NCI-H2227 (cell line): Measurements from ENCODE around the gene KCNMA1.
A peak's percentile ranks its signal among the peaks of the same experiment; 100 is the strongest.
"Not testable (repeated sequence)": the region's sequence is repeated elsewhere in the genome, so short reads cannot be mapped to it uniquely, and the experiment has no call there.

Experiments
- DNase-seq: peaks from one replicate; lab custom pipeline; 2025; ENCODE audit not compliant: unreplicated experiment; lab: John Stamatoyannopoulos, UW

KCNMA1 gene

DNA sequence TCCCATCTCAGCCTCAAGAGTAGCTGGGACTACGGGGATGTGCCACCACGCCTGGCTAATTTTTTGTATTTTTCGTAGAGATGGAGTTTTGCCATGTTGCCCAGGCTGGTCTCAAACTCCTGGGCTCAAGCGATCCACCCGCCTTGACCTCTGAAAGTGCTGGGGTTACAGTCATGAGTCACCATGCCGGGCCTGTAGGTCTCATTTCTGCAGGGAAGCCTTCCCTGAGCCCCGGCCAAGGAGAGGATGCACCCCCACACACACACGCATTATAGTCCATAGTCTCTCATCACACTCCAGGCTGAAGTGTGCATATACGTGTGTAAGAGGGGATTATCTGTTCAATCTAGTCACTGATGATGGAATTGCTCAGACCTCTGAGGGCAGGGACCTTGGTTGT lies 29.3 kb downstream of the KCNMA1 start:
- no peak for DNase-seq

DNA sequence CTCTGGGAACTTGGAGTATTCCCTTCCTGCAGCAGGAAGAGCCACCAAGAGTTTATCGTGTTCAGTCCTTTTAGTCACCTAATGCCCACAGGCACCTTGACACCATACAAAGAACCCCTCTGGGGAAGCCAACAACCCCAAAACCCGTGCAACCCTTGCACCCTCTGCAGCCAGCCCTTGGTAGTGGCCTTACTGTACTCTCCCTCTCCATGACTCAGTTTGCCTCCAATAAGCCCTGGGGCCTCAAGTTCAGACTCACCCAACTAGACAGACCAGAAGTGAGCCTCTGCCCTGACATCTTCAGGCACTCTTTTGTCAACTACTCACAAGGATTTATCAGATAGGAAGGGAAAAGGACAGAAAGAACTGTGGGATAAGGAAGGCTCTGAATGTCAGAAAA lies 30.9 kb downstream of the KCNMA1 start:
- no peak for DNase-seq

DNA sequence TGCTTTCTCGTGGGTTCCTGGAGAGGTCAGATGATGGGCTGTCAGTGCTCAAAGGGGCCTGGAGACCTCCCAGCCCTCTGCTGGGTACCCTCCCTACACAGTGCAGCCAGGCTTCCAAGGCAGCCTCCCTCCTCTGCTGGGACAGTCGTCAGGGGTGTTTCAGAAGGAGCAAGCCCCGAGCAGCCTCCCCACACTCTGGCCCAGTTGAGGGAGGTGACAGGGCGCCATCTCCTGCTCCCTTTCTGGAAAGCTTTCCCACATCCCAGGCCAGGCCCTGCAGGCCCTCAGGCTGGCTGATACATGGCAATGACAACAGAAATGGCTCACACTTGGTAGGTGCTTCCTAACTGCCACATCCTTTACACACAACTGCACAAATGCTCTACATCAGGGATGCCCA lies 32.1 kb downstream of the KCNMA1 start:
- no peak for DNase-seq

DNA sequence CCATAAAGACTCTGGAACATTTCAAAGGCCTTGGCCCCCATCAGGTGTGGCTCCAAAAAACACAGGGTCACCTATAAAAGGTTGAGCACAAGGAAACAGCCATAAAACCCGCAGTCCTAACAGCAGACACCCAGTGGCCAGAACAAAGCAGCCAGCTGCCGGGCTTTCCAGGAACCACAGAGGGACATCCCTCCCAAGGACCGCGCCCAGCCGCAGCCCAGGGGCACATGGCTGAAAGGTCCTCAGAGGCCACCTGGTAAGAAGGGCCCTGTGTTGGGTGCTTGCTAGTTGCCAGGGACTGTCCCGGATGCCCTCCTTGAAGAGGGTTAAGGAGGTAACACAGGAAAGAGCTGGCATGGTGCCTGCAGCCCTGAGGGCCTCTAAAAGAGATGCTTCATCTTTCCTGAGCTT lies 32.7 kb downstream of the KCNMA1 start:
- no peak for DNase-seq

DNA sequence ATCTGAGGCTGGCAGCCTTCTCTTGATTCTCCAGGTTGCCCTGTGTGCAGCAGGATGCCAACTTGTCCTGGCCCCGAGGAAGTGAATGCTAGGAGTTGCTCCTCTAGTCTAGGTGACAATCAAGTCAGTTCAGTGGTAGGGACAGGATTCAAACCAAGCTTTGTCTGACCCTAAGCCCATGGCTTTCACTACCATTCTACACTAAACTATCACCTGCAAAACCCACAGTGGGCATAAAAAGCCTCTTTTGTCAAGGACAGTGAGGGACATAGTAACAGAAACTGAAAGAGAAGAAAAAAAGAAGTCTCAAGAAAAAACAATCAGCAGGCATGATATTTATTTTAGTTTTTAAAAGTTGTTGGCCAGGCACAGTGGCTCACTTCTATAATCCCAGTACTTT lies 33.5 kb downstream of the KCNMA1 start:
- no peak for DNase-seq

DNA sequence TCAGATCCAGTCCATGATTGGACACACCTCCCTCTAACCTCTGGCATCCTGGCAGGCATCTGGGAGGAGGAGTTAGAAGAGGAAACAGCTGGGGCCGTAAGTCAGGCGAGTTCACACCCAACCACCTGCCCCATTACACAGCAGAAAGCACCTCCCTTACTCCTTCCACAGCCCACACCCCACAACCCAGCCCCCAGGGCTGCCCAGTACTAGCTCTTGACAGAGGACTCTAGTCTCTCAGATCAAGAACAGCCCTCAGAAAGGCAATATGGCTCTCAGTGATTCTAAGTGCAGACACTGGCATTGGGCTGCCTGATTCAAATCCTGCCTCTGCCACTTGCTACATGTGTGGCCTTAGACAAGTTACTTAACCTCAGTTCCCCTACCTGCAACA lies 34.1 kb downstream of the KCNMA1 start:
- DNase-seq, result no peak

DNA sequence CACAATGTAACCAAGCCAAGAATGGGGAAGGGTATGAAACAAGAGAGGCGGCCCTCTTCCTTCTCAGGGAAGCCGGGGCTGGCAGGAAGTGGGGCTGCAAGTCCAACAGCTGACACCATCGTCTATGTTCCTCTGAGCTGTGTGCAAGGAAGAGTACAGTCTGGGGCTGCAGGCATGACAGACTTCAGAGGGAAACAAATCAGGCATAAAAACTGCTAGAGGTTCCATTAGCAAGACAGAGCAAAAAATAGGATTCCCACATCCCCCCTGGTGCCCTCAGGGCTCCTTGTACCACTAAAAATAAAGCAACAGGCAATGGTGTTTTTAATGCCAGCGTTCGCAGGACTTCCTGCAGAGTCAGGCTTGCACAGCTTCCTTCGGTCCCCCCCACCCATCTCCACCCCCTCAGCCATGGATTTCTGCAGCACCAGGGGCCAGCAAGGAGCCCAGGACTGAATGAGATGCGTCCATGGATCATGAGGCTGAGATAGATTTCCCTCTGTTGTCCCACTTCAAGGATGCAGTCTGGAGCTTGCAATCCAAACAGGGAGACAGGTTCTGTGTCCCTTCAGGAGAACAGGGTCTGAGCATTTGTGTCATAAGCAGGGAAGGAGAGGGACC lies 34.6 kb downstream of the KCNMA1 start:
- no peak for DNase-seq

DNA sequence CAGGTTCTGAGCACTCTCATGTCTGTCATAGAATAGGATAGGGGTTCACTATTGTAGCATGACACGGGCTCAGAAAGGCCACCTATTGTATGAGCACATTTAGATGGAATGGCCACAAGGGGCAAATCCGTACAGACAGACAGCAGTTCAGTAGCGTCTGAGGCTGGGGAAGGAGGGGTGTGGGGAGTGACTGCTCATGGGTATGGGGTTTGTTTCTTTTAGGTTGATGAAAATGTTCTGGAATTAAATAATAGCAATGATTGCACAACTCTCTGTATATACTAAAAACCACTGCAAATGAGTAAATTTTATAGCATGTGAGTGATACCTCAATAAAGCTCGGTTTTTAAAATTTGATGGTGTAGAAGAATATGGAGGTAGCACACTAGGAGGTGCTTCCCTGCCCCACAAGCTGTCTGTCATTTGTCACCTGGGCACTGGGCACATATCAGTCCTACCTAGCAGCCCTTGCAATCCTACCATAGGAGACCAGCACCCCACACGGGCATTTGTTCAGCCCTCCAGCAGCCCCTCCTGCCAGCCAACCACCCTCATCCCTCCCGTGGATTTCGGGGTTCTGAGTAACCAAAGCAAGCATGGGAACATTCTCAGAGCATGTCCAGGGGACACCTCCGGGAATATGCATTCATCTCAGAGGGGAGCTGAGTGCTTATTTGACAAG lies 35.2 kb downstream of the KCNMA1 start:
- DNase-seq, result no peak

DNA sequence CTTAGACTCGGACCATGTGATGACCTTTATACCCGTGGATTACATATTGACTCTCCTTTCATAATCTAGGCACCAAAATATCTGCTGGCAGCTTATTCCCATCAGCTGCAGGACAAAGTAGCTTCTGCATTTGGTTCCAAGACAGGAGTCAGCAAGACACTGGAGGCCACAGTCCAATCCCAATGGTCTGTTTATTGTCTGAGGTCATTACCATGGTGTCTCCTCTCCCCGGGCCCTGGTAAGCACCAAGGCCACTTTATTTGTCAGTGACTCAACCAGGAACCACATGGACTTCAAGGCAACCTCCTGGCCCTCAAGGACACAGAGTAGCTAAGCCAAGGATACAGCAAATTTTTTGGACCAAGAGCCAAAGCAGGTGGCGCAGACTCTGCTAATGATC lies 36.1 kb downstream of the KCNMA1 start:
- DNase-seq, result no peak

DNA sequence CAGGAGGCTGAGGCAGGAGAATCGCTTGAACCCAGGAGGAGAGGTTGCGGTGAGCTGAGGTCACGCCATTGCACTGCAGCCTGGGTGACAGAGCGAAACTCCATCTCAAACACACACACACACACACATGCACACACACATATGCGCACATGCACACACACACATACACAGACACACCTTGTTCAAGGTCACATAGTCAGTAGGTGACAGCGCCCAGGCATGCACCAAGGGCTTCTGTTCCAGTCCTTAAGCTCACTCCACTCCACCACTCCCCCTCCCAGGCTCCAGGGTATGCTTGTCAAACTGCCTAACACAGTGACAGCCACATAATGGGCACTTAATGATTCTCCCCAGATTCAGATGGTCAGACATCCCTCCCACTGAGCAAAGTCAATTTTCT lies 37.0 kb downstream of the KCNMA1 start:
- DNase-seq, result peak; percentile 21

DNA sequence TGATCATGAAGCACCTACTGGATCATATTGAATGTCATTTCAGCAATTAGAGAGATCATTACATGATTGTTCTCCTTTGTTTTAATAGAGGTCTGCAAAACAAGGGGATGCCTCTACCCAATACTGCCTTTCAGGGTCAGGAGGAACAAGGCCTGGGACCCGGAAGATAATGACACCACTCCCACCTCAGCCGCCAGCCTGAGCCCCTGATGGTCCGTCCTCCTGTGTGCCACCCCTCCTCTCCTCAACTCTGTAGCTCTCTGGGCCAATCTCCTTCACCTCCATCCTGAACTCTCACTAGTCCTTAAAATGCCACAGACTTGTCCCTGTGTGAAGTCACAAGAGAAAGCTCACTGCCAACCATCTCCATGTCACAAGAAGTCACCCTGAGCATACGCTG lies 38.0 kb downstream of the KCNMA1 start:
- DNase-seq, result no peak

DNA sequence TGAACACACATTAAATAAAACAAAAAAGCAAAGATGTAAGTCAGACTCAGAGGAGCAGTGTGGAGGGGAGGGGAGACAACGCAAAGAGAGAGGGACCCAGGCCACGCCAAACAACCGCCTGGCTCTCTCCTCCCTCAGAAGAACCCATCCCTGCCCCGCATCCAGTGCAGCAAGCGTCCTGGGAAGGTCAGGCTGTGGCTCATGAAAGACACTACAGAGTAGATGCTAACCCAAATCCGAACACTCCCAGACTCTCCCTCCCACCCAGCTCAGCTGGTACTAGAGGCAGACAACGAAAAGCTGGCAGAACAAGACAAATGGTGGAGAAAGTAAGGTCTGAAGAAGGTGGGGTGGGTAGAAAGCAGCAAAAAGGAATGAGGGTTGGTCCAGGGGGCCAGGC lies 39.0 kb downstream of the KCNMA1 start:
- no peak for DNase-seq

DNA sequence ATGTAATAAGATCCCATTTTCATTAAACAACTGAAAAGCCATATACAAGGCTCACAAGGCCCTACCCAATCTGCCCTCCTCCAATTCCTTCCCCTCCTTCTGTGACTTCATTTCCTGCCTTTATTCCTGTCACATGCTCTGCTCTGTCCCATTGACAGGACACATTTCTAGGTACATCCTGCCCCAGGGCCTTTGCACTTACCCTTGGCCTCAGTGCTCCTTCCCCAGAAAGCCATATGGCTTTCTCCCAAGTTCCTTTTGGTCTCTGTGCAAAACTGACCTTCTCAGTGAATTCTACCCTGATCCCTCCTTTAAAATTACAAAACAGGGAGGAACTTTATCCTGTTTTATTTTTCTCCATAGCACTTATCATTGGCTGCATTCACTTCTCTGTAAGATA lies 40.0 kb downstream of the KCNMA1 start:
- no peak for DNase-seq

DNA sequence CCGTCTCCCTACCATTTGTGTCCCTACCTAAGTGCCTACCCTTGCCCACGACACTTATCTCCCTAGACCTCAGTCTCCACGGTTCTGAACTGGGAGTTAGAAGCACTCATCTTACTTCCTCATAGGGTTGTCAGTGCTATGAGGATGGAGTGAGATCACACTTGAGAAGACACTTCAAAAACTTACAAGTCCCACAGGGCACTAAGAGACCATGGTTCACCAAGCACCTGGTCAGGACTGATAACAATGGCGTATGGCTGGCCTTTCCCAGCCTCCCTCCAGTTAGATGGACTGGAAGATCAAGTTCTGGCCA lies 43.2 kb downstream of the KCNMA1 start:
- no peak for DNase-seq

DNA sequence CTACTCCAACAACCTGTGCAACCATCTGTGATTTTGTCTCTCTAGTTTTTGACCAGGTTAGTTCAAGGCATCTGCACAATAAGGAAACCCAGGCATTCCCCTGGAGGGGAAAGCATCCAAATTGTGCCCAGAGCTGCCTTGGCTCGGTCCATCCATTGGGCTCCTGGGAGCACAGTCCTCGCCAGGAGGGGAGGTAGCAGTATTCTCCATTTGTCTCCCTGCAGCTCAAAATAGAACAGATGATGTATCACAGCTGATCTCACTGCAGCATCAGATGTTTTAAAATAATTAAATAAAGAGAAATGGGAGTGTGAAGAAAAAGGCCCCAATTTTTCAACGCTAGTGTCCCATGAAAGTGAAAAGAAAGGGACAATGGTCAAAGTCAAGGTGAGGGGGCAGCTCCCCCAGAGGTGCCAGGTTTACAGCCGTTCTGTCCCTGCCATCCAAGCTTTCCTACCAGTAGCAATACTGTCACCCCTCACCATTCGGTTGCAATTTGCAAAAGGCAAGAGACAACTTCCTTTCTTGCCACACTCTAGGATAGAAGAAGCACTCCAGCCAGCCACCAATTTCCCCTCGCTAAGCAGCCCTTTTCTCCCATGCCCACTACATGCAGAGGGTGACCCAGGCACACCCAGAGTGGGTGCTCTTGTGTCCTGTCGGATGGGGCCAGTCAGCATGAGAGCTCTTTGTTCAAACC lies 43.7 kb downstream of the KCNMA1 start:
- no peak for DNase-seq

DNA sequence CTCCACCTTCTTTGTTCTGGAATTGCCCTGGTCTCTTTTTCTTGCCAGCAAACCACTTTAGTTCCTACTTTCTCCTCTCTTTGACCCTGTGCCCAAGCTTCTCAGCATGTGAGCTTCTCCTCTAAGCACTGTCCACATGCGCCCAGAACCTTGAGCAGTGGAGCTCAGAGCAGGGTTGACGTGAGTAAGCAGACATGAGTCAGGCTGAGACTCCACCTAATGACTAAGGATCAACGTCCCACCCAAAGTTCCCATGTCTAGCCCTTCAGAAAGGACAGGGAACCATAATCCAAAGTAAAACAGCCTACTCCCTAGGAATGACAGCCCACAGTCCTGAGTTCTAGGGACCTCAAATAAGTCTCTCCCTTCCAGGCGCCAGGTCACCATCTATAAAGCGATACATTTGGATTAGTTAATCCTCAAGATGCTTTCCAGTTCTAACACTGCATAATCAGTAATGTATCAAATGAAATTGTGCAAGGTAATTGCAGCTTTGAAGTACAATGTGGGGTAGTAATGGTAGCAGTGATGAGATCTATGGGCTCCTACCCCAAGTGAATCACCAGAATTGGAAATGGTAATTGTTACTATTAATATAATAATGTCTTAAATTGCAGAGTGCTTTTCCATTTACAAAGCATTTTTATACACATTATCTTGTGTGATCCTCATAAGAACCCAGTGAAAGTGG lies 44.5 kb downstream of the KCNMA1 start:
- DNase-seq, result no peak

DNA sequence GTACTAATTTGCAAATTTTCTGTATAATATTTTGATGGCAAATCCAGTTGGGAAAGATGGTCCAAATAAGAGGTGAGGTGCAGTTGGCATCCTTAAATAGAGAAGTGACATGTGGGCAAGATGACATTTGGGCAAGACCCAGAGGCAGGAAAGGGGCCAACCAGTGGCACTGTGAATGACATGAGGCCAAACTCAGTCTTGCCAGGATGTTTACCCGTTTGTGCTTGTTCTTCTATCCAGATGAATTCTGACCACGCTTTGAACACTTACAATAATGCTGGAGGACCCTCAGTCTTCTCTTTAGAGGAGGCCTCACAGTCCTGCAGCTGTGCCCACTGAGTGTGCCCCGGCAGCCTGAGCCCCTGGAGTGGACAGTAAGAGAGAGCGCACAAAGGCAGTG lies 45.1 kb downstream of the KCNMA1 start:
- DNase-seq, result no peak

DNA sequence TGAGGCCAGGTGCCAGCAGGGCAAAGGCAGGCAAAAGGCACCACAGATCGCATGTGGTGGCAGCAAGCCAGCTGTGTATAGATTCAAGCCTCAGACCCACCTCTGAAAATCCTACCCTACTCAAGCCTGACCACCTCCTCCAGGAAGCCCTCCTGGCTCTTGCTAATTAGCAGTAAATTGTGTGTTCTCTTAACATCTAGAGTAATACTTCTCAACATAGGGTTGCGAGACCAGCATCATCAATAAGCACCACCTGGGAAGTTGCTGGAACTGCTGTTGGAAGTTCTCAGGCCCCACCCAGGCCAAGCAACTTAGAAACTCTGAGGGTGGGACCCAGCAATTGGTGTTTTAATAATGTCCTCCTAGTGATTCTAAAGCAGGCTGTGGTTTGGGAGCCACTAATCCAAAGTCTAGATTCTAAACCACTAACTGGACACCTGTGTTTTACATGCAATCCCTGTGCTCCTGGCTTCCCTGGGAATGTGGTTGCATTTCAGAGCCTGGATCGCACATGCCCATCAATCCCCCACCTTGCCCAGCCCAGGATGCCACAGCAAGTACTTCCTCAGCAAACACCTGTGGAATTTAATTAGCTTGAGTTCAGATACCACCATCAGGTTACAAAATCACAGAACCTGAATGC lies 46.2 kb downstream of the KCNMA1 start:
- no peak for DNase-seq

DNA sequence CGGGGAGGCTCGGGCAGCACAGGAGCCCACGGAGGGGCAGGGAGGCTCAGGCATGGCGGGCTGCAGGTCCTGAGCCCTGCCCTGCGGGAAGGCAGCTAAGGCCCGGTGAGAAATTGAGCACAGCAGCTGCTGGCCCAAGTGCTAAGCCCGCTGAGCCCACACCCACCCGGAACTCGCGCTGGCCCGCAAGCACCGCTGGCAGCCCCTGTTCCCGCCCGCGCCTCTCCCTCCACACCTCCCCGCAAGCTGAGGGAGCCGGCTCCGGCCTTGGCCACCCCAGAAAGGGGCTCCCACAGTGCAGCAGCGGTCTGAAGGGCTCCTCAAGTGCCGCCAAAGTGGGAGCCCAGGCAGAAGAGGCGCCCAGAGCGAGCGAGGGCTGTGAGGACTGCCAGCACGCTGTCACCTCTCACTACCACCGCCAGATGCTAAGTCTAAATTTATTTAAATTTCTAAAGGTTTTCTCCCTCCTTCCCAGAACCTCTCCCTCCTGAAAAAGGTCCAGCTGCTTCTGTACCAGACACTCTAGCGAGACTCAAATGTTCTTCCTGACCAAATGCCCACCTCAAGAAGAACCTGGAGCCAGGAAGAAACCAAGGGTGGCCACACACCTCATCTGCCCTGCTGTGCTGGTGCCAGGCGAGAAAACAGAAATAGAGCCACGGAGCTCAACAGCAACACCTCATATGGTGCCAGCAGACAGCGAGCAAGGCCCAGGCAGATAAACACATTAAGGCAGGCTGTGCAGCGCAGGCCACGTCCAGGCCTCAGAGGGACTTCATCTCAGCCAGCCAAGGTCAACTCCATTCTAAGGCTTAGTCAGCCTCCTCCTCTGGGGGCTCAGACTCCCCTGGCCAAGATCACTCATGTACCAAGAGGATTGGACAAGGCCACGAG lies 47.0 kb downstream of the KCNMA1 start:
- no peak for DNase-seq

DNA sequence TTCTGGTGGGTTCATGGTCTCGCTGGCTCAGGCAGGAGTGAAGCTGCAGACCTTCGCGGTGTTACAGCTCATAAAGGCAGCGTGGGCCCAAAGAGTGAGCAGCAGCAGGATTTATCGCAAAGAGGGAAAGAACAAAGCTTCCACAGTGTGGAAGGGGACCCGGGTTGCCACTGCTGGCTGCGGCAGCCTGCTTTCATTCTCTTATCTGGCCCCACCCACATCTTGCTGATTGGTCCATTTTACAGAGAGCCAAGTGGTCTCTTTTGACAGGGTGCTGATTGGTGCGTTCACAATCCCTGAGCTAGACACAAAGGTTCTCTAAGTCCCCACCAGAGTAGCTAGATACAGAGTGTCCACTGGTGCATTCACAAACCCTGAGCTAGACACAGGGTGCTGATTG lies 47.9 kb downstream of the KCNMA1 start:
- DNase-seq, result not testable (repeated sequence)

DNA sequence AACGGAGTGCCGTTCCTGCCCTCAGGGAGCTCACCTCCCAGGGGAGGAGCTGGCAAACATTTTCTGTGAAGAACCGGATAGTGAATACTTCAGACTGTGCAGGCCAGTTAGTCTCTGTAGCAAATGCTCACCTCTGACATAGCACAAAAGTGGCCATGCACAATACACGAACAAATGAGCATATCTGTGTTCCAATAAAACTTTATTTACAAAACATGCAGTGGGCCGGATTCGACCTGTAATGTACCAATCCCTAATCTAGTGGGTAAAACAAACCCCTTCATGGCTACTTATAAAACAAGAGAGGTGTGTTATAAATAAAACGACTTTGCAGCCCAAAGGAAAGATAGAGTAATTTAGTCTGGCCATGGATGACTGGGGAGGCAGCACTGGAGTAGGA lies 48.7 kb downstream of the KCNMA1 start:
- DNase-seq, result no peak
